NCI-H2107 (cell line): ENCODE measurements around the gene ARRDC3.
"Not testable (repeated sequence)": the region's sequence is repeated elsewhere in the genome, so short reads cannot be mapped to it uniquely, and the experiment has no call there.

Source experiments
- DNase-seq: peaks from one replicate; lab custom pipeline; 2025; lab: John Stamatoyannopoulos, UW

The ARRDC3 gene

DNA sequence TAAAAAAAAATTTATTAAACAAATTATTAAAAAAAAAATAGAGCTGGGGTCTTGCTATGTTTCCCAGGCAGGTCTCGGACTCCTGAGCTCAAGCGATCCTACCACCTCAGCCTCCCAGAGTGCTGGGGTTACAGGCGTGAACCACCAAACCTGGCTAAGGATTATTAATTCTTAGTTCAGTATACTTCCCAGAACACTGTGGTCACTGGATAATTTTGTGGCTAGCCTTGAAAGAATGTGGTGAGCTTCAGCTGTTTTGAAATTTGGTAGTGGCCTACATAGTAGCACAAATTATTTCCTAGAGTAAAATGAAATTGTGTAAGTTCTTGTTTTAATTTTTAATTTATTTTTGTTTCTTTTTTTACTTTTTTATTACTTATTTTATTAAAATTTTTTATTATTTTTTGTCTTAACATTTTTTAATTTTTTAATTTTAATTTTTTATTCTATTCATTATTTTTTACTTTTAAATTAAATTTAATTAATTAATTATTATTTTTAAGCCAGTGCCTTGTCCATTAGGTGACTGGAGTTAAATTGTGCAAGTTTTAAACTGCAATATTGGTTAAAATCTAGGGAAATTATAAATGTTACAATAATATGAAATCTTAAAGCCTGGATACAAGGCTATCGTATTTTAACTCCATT is 23.0 kb downstream of the ARRDC3 start:
- no peak for DNase-seq

- no peak for DNase-seq
Measured at GRCh38 chr5:91357806-91358205, 25.3 kb downstream of the ARRDC3 start.

- DNase-seq, result no peak
Measured at GRCh38 chr5:91357012-91357634, 26.0 kb downstream of the ARRDC3 start.

- not testable (repeated sequence) for DNase-seq
Measured at GRCh38 chr5:91354867-91355266, 28.2 kb downstream of the ARRDC3 start.

DNA sequence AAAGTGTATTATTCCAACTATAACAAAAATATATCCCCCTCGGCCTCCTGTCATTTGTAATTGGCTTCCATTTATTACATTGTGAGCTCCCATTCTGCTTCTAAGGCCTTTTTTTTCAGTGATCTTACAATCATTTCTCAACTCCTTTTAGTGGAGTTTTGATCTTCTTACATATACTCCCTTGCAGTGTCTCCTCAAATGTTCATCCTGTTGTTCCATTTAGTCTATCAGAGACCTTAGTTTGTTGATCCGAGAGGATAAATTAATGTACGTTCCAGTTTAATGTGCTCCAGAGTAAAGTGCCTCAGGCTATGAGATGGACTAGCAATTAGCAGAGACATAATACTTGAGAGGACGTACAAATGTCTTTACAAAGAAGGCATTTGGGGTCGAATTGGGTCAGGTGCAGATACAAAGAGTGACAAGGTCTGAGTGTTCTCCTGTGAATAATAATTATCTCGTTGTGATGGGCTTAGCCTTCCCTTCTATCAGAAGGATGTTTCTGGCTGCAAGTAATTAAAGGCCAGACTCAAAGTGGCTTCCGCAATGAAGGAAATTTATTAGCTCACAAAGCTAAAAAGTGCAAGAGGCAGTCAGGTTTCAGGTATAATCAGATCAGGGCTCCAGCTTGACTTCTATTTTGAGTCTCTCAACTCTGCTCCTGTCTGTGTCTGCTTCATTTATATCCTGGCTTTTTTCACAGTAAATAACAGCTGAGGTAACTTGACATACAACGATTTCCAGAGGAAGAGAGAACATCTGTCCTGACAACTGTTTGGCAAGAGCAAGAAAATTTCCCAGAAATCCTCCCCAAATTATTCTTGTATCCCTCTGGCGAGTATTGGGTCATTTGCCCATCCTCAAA is 30.1 kb downstream of the ARRDC3 start:
- DNase-seq, result no peak

GRCh38 chr5:91345461-91345860 is 37.7 kb downstream of the ARRDC3 start:
- DNase-seq, result no peak

DNA sequence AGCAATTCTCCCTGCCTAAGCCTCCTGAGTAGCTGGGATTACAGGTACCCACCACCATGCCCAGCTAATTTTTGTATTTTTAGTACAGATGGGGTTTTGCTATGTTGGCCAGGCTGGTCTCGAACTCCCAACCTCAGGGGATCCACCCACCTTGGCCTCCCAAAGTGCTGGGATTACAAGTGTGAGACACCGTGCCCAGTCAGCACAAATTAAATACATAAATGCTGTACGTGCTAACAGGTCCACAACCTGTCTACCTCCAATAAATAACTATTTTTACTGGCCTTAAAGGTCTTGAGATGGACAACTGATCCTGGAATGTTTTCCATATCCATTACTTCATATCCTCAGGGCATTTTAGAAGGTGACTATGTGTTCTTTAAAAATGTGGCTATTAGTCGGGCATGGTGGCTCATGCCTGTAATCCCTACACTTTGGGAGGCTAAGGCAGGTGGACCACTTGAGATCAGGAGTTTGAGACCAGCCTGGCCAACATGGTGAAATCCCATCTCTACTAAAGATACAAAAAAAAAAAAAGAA is 38.4 kb downstream of the ARRDC3 start:
- not testable (repeated sequence) for DNase-seq

DNA sequence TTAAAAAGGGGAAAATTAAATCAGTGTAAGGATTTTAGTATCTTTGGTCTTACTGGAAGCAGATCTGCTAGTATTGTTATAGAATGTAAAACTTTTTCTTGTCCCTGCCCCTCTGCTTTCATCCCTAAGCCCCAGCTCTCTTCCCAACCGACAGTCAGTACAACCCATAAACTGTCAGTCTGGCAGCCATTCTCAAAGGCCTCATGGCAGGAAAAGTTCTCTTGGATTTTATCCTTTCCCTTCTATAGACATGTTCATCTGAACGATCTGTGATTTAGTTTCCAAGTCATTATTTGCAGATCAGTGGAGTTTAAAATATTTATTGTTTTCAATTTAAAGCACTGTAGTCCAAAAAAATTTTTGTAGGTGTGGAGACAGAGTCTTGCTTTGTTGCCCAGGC is 39.2 kb downstream of the ARRDC3 start:
- DNase-seq, result no peak

- DNase-seq, result not testable (repeated sequence)
Measured at GRCh38 chr5:91342931-91343330, 40.2 kb downstream of the ARRDC3 start.

- no peak for DNase-seq
Measured at GRCh38 chr5:91341154-91341553, 42.0 kb downstream of the ARRDC3 start.

GRCh38 chr5:91340532-91340931 is 42.6 kb downstream of the ARRDC3 start:
- no peak for DNase-seq

DNA sequence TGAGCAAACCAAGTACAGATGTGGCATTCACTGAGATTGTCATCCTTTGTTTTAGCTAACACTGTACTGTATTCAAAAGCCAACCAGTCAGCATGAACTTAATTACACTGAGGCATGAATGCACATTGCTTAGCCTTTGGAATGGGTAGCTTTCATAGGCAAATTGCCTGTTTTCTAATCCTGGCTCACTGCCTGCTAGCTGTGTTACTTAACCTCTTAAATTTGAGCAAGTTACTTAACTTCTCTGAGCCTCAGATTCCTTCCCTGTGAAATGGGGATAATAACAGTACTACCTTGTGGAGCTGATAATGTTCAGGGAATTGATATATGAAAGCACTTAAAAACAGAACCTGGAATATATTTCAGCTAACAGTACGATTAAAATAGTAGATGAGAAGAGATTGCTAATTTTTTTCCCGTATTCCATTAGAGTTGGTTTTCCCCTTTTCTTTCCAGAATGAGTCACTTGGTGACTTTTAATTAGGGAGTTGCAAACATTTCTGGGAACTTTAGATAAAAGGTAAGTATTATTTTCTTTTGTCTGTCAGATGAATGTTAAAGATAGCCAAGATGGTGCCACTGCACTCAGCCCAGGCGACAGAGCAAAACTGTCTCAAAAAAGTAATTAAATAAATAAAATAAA is 43.9 kb downstream of the ARRDC3 start:
- DNase-seq, result no peak

- DNase-seq, result no peak
Measured at GRCh38 chr5:91332267-91333045, 50.7 kb downstream of the ARRDC3 start.

GRCh38 chr5:91331705-91332104 is 51.4 kb downstream of the ARRDC3 start:
- DNase-seq, result no peak

- no peak for DNase-seq
Measured at GRCh38 chr5:91329283-91329682, 53.8 kb downstream of the ARRDC3 start.

GRCh38 chr5:91328743-91329142 is 54.4 kb downstream of the ARRDC3 start:
- DNase-seq, result no peak

GRCh38 chr5:91322981-91323380 is 60.1 kb downstream of the ARRDC3 start:
- not testable (repeated sequence) for DNase-seq

GRCh38 chr5:91319667-91320066 is 63.5 kb downstream of the ARRDC3 start:
- no peak for DNase-seq

GRCh38 chr5:91318724-91319123 is 64.4 kb downstream of the ARRDC3 start:
- DNase-seq, result no peak
